ENCODE data around the gene ZNRF2. TPM values are rescaled to one million over a fixed set of nuclear protein-coding genes. Genes with fewer than 3 reads are reported as not detected.

The ZNRF2 gene
- total and polyA plus RNA-seq, 2 donors (not counting 3 experiments of a cell fraction or from before 2014, with no cell fraction given), result 1.4 to 5.9 TPM

- H3K27ac ChIP-seq (ENCODE audit: insufficient read depth, low read depth, low read length), result no peak overlapping the region
- no peaks in the 10 kb centered on the region for H3K9me1 ChIP-seq (replicated peaks; ENCODE audit: control insufficient read depth, extremely low read depth, insufficient read depth, low read length)
- DNase-seq (ENCODE audit: low read depth, low spot score) (no peak), FAIRE-seq (no peak)
- no peaks in the 10 kb centered on the region for H3K79me2 ChIP-seq (ENCODE audit: control insufficient read depth, insufficient read depth, low read length)
- no peaks in the 10 kb centered on the region for H3K36me3 ChIP-seq (ENCODE audit: control insufficient read depth in 2 of 2, extremely low read depth in 1 of 2, insufficient read depth in 2 of 2, low read length in 2 of 2)
- dilution Hi-C loops (cut with MboI; ENCODE audit: extremely low pct_ligation_motif_present, low sequenced_read_pairs) (no loop called here), intact Hi-C loops (cut with micrococcal nuclease) (no loop called here)
- H3K4me3 ChIP-seq (replicated peaks in 1 of 3; ENCODE audit: insufficient read depth in 1 of 3, low read depth in 1 of 3, low read length in 3 of 3), result no peak overlapping the region
- no peaks in the 10 kb centered on the region for H4K20me1 ChIP-seq (replicated peaks; ENCODE audit: control insufficient read depth, extremely low read depth, insufficient read depth, low read length)
- CTCF ChIA-PET, result no interaction called here
- H2AFZ ChIP-seq (ENCODE audit: low read depth, low read length), result no peak overlapping the region
- peaks cover 7 to 14% of the 10 kb centered on the region in 2 experiments for H3K27me3 ChIP-seq (ENCODE audit: control insufficient read depth in 2 of 2, insufficient read depth in 2 of 2, low read length in 2 of 2)
- no peaks in the 10 kb centered on the region for H3K4me1 ChIP-seq (ENCODE audit: control insufficient read depth, extremely low read depth, insufficient read depth, low read length)
- TF ChIP-seq JUN (IDR thresholded peaks at IDR 0.05; ENCODE audit: borderline replicate concordance, insufficient read depth, insufficient read length, low read depth), result no peak
- TF ChIP-seq, protein P1, sequence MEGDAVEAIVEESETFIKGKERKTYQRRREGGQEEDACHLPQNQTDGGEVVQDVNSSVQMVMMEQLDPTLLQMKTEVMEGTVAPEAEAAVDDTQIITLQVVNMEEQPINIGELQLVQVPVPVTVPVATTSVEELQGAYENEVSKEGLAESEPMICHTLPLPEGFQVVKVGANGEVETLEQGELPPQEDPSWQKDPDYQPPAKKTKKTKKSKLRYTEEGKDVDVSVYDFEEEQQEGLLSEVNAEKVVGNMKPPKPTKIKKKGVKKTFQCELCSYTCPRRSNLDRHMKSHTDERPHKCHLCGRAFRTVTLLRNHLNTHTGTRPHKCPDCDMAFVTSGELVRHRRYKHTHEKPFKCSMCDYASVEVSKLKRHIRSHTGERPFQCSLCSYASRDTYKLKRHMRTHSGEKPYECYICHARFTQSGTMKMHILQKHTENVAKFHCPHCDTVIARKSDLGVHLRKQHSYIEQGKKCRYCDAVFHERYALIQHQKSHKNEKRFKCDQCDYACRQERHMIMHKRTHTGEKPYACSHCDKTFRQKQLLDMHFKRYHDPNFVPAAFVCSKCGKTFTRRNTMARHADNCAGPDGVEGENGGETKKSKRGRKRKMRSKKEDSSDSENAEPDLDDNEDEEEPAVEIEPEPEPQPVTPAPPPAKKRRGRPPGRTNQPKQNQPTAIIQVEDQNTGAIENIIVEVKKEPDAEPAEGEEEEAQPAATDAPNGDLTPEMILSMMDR (IDR thresholded peaks at IDR 0.05; ENCODE audit: extremely low read depth in 1 of 2, insufficient read depth in 1 of 2, low read depth in 1 of 2, low read length in 2 of 2), result no peak
- no peak for TF ChIP-seq EZH2 (IDR thresholded peaks at IDR 0.05; ENCODE audit: borderline replicate concordance, low read depth, low read length, severe bottlenecking)
- no peak for TF ChIP-seq MYC (IDR thresholded peaks at IDR 0.05; ENCODE audit: low read depth, low read length)
- TF ChIP-seq, protein P2, sequence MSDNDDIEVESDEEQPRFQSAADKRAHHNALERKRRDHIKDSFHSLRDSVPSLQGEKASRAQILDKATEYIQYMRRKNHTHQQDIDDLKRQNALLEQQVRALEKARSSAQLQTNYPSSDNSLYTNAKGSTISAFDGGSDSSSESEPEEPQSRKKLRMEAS (IDR thresholded peaks at IDR 0.05; ENCODE audit: insufficient read depth, insufficient read length), result no peak
- TF ChIP-seq FOS (IDR thresholded peaks at IDR 0.05; ENCODE audit: borderline replicate concordance, insufficient read depth, low read length), result no peak
- TF ChIP-seq POLR2AphosphoS5 (IDR thresholded peaks at IDR 0.05; ENCODE audit: insufficient read depth, low read depth, low read length), result no peak
- no peak for TF ChIP-seq POLR2A (IDR thresholded peaks at IDR 0.05; ENCODE audit: low read depth, low read length)
- no peak for TF ChIP-seq GATA2 (IDR thresholded peaks at IDR 0.05; ENCODE audit: insufficient read depth, insufficient read length, low read depth, low read length)
- no TSS peak for BruUV-seq (replicated peaks)
- no peaks in the 10 kb centered on the region for H3K9me3 ChIP-seq (replicated peaks; ENCODE audit: control insufficient read depth, insufficient read depth, low read length)
- POLR2A ChIA-PET, result no interaction called here
- H3K4me2 ChIP-seq (ENCODE audit: insufficient read depth, low read length), result no peak overlapping the region
- no peak overlapping the region for H3K9ac ChIP-seq (replicated peaks; ENCODE audit: extremely low read depth, insufficient read depth, low read length)
Measured at GRCh38 chr7:30269490-30269889, 14.9 kb upstream of the ZNRF2 start.

All from endothelial cell of umbilical vein (primary cell).